GM18873 (cell line): ENCODE data around the gene TRIM15.

Experiments used
- ATAC-seq: cut with Tn5 transposase; IDR thresholded peaks from one replicate; pipeline ENCODE4 v1.9.1; 2021; ENCODE audit warnings: mild to moderate bottlenecking, moderate library complexity, moderate number of reproducible peaks; ENCODE audit not compliant: unreplicated experiment, low FRiP score

Gene TRIM15

DNA sequence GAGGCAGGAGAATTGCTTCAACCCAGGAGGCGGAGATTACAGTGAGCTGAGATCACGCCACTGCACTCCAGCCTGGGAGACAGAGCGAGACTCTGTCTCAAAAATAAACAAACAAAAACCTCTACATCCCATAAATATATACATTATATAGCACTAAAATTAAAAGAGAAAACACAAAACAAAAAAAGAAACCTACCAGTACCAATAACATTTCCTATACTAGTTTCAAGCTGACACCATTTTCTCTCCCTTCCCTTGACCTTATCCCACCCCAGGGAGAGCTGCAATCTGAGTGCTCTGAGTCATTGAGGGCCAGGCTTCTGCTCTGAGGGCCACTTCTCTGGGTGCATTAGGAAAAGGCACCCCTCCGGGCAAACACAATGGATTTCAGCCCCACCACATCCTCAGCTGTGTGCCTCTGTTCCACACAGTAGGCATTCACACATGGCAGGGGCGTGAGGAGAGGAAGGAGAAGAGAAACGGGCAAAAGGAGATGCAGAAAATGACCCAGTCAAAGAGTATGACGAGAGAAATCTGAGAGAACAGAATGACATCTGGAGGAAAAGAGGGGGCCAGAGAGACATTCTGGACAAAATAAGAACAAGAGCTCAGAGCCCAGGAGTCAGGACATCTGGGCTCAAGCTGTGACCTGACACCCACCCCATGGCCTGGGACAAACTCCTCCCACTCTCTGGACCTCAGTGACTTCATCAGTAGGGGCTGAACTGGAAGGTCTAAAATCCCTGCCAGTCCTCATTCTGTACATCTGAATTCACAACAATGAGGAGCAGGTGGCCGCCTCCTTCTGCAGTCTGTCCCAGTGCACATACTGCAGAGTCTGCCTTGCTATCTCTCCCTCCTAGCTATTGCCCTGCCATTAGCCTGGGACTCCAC is 31.7 kb downstream of the TRIM15 start:
- ATAC-seq, result no peak

DNA sequence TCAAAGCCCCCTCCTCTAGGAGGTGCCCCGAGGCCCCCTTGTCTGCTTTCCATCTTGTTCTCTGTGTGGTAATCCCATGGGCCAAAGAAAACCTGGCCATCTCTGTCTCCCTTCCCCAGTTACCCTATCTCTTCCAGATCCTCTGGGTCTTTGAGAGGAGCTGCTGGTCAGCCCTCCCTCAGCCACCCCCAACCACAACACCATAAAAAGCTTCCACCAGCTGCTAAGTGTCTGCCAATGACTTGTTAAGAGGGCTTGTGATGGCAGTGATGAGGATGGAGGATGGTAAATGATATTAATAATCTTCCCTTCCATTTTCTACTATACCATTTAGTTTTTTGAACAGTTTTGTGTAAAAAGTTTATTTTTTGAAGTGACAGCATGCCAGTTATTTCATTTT is 32.6 kb downstream of the TRIM15 start:
- ATAC-seq, result no peak

DNA sequence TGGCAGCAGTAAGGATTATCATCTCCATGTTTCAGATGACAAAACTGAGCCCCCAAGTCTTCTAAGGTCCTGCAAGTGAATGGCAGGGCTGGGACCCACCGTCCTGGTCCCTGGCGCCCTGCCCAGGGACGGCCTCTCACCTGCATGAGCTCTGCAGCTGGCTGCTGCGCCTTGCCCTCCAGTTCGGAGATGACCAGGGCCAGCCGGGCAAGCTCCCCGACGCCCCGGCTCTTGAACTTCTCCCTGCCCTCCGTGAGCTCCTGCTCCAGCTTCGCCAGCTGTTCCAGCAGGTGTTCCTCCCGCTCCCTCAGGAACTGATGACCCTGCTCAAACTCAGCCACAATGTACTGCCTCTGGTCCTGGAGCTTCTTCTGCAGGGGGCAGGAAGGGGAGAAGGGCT is 33.0 kb downstream of the TRIM15 start:
- ATAC-seq, result no peak

DNA sequence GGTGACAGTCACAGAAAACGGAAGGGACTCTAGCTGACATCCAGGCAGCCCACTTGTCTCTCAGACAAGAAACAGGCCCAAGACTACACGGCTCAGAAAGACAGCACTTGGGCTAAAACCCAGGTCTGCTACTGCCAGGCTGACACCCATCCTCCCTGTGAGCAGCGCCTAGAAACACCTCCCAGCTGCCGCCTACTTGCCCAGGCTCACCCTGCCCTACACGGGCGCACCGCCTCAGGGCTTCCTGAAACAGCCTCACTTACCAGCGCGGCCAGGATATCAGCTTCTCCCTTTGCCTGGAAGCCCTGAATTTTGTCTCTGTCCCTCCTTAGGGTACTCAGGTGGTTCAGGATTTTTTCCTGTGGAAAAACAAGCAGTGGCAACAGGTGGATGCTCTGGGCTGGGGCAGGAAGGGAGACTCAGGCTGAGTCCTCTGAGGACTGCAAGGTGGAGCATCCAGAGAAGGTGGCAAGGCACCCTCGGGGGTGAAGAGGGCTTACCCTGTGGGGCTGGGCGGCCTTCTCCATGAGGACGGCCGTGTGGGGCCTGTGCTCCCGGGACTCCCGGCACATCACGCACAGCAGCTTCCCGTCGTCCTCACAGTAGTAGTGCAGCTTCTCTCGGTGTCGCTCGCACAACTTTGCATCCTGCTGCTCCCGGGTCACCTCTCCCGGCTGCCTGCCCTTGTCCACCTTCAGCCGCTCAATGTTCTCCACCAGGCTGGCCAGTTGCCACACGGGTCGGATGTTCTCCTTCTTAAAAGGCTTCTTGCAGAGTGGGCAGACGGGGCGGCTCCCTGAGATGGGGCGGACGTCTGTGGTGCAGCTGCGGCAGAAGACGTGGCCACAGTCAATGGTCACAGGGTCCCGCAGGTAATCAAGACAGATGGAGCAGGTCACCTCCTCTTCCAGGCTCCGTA is 35.1 kb downstream of the TRIM15 start:
- ATAC-seq, result no peak

DNA sequence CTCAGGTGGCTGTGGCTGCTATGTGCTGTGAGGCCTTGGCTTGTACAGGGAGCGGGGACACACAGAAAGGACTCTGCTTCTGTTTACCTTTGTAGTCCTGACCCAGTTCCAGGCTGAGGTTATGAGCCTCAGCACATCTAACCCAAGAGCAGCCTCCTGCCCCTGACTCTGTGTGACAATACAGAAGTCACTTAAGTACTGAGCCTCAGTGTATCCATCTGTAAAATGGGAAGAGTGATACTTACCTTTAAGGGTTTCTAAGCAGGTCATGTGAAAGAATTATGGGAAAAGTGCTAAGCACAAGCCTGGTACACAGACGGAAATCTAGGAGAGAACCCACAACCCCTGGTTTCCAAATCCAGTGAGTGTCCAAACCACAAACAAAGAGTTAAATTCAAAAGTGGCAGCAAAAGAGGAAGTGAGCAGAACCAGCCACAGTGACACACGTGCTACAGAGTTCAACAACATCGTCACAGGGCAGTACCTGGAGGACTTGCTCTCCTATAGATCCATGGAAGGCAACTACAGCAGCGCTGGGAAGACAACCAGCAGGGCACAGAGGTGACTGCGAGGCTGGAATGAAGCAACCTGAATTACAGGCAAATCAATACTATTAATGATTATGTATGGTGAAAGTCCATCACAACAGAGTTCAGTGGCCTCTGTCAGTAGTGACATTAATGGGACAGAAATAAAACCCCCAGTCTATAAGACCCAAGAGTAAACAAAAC is 37.4 kb downstream of the TRIM15 start:
- ATAC-seq, result no peak

DNA sequence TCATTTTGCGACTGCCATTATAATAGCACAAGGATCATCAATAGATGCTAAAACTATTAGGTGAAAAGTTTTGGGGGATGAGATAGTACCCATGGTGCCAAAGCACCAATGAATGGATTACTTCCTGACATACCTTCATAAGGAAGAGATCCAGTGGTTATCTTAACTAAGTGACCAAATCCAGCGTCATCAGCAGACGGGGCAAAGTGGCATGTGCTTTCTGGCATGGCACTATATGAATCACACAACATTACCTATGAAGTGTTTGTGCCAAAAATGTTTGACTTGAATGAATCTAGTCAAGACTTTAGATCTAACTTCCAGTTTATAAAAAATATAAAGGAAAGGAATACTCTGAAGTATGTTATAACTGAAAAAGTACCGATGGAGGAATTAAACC is 39.0 kb downstream of the TRIM15 start:
- ATAC-seq, result no peak

DNA sequence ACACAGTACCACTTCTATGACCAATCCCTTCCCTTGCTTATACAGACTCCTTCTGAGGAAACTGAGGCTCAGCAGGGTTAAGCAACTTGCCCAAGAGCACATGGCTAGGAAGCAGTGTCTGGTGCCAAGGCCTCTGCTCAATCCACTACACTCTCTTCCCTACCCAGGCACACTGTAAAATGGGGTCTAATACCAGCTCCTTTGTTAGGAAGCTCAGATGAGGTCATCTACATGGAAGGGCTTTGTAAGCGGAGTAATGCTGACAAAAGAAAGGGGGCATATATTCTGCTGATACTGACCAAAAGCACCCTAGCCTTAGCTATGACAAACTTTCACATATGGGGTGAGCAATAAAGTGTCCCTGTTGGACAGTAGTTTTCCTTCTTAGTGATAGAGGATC is 40.8 kb downstream of the TRIM15 start:
- no peak for ATAC-seq

DNA sequence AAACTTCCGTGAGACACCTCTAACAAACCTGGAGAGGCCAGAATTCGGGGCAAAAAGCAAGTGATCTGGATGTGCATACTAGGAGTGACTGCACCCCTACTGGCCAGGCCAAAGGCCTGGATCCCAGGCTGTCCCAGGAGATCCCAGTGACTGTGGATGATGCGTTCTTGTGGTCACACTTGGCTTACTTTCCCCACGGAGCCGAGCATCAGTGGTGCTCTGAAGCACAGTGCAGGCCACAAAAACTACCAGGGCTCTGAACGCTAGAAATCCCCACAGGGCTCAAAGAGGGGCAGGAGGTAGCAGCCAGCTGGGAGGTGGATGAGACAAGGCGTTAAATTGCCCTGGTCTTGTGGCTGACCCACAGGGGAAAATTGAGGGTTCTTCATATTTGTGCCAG is 42.8 kb downstream of the TRIM15 start:
- no peak for ATAC-seq

DNA sequence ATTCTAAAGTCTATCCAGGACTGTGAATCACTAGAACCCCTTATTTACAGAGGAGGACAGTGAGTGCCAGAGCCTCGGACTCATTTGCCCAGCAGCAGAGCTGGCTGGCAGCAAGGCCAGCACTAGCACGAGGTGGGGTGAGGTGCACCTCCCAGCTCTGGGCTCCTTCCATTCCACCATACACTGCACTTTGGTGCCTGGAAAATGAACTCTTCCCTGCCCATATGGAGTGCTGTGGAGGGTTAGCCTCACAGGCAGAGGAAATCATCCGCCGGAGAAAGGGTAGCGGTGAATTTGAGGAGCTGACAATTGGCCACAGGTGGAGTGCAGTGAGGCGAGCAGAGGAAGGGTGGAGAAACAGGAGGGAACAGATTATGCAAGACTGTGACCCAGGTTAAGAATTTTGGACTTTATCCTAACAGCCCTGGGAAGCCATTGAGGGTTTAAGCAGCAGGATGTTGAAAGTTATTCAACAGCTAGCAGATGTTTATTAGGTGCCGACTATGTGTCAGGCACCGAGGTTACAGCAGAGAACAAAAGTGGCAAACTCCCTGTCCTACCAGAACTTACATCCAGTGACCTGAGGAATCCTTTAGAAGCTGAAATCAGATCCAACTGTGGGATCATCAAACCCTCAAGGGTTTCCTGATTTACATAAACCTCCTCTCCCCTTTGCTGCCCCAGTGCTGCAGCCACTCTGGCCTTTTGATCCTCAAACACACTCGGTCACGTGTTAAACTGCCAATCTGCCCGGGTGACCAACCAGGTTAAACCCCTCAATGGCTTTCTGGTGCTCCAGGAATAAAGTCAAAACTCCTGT is 43.7 kb downstream of the TRIM15 start:
- ATAC-seq, result no peak

DNA sequence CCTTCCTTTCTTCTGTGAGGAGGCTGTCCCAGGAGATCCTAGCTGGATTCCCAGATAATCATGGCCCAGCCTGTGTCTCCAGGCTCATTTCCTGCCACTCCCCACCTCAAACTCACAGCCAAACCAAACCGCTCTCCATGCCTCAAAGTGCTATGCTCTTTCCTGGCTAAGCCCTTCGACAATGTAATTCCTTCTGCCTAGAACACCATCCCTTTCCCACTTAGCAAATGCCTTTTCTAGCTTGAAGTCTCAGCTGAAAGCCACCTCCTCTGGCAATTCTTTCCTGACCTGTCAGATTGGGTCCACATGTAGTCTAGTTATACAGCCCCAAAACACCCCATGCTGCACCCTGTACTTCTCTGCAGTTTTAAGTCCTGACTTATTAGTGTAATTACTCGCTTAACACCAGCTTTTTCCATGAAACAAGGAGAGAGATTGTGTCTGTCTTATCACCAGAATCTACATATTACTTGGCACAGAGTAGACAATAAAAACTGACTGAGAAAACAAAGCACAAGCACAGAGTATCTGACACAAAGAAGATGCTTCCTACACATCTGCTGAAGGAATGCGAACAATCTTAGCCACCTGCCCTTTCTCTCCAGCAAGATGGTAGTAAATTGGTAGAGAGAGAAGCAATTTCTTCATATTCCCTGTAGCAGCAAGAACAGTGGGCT is 44.4 kb downstream of the TRIM15 start:
- no peak for ATAC-seq

DNA sequence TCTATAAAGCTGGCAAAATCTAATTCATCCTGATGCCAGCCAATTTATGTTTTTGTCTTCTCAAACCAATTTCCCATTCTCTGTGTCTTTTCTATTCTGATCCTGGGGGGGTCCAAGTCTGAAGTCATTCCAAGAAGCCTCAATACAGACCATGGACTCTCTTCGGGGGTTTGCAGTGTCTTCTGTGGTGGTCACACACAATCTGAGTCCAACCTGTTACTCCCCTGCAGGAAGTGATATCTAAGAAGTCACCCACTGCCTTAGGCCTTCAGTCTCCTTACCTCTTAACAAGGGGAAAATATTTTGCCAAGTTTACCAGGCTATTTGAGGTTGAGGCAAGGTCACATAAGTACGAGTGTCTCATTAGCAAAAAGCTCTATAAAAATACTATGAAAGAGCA is 48.0 kb downstream of the TRIM15 start:
- no peak for ATAC-seq

DNA sequence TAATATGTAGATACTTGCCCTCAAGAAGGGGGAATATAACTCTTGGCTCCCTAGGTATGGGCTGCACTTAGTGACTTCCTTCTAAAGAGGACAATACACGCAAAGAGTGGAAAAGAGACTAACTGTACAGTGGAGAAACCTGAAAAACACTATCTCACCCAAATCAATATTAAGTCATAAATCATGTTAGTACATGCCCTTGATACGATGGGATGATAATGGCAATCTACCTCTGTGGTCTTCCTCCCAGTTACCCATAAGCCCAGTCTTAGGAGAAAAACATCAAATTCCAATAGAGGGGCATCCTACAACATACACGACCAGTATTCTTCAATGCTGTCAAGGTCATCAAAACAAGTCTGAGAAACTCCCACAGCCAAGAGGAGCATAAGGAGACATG is 48.6 kb downstream of the TRIM15 start:
- no peak for ATAC-seq

DNA sequence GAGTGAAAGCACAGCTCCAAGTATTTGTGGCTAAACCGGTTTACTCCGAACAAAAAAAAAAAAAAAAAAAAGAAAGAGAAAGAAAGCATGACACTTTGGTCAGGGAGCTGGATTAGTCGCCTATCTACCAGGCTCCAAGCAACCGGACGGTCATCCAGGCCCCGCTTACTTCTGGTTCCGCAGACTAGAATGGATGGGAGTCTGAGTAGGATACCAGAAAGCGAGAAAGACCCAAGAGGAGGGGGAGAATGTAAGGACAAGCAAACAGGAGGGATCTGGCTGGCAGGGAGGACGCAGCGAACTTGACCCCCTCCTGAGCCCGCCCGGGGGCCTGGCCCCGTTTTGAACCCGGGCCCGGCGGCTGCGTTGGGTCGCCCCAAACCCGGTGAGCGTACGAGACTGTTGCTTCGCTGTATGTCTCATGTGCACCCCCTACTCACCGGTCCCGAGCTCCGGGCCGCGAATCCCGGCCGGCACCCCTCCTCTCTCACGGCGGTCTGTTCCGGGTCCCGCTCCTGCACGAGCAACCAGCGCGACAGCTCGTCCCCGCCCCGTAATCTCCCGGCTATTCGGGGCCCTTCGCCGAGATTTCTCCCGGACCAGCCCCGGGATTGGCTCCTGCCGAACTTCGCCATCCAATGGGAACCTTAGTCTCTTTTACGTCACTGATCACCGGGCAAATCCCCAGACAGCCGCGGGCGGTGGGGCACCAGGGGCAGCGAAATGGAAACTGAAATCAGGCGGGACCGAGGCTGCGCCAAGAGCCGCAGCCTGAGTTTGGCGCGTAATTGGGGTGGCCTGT is 49.7 kb downstream of the TRIM15 start, which contains the start of gene TRIM26:
TRIM26 (minus strand) TSS at position 542 of the 802 bp plus-strand sequence. CDS start 14,303 bp downstream, outside the sequence.
- ATAC-seq, result peak; percentile 82

DNA sequence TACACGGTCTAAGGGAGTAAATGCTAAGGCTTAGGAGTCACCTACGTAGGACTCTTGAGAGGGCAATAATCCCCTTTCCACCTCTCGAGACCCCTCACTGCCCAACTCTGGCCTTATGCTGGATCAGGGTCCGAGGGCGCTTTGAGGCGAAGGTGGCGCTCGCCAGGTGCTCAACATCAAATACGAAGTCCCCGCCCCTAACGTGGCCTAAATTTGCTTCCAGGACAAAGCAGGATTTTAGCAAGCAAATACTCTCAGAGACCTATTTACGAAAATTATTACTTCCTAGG is 50.3 kb downstream of the TRIM15 start:
- ATAC-seq, result no peak

DNA sequence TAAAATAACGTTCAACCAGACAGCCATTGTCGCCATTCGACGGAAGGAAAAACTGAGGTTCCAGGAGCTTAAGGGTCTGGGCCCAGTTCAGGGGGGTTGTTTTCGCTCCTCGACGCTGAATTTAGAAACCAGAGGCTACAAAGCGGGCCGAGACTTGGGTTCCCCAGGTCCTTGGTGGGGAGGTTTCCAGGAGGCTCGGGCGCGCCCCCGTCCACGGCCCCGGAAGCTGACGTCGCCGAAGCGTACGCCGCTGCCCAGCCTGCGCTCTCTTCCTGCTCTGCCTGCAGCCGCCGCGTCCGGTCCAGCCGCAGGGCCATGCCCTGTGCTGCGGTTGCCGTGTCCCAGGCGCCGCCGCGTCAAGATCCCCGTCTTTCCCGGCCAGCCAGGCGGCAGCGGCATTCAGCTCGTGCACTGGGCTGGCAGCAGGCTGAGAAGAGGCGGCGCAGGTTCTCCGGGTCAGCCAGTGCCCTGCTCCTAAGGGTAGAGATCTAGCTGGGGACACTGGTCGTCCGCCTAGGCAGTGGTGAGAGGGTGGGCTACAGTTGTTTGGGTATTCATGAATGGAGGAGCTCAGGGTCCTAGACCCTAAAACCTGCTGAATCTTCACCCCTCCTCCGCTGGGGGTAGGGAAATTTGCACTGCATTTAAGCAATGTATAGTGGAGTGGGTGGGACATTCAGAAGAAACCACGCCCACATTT is 50.8 kb downstream of the TRIM15 start:
- ATAC-seq, result peak; percentile 38

DNA sequence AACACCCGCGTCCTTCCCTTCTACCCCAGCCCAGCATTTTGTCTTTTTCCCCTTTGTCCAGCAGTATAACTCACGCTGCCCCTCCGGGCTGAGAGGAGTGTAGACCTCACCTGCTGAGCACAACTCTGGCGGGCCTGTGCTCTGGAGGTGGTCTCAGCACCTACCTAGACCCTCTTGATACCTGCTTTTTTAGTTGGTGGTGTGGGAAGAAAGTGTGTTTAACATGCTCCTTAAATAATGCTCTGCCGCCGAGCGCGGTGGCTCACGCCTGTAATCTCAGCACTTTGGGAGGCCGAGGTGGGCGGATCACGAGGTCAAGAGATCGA is 51.3 kb downstream of the TRIM15 start:
- ATAC-seq, result no peak

DNA sequence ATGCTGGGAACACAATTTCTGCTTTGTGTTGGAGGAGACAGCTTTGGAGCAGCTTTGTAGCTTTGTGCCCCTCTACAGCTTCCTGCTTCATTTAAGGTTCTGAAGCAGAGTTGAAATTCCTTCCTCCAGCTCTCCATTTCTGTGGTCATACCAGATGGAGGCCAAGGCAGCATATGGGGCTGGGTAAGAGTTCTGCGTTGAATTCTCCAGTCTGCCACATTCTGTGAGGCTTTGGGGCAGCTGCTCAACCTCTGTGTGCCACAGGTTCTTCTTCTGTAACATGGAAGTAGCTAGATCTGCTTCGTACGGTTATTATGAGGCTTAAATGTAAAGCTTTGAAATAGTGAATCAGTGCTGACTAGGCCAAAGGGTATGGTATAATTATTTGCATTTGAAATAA is 52.8 kb downstream of the TRIM15 start:
- no peak for ATAC-seq

DNA sequence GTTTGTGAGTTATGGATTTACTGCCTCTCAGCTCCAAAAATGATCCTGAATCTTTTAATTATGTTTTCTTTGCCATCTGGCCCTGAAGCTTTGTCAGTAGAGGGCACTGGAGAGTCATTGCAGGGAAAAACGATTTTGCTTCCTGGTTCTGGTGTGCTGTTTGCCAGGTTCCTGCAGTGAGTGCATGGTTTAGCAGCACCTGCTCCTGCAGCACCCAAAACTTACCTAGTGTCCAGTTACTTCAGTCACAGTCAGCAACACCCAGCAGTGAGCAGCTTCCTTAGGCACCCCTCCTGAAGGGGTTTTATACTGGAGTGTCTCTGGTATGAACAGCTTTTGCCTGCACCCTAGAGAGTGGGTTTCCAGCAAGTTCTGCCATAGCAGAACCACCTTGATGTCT is 55.9 kb downstream of the TRIM15 start:
- no peak for ATAC-seq
